Transverse colon (tissue), 4 donors: ENCODE measurements around the gene SNX1.

Source experiments
- CTCF ChIP-seq, 5 experiments: fragments of 200-600 bp in 3 of 5; fragments of 450-650 bp in 2 of 5; sonication (generic) in 3 of 5; IDR thresholded peaks; 1 replicate in 2 of 5; 2 replicates in 3 of 5; pipeline ENCODE4 v1.5.1; 2016 to 2017; ENCODE audit warnings: antibody characterized with exemption in 5 of 5, inconsistent platforms in 3 of 5, mild to moderate bottlenecking in 2 of 5, moderate library complexity in 1 of 5
- EP300 ChIP-seq: sonication (generic); formaldehyde crosslinking; IDR thresholded peaks from one replicate; pipeline ENCODE4 v1.6.1; 2017; ENCODE audit warnings: antibody characterized with exemption, low read depth
- POLR2A ChIP-seq: fragments of 450-650 bp; IDR thresholded peaks from one replicate; pipeline ENCODE4 v1.6.1; 2016; ENCODE audit warnings: antibody characterized with exemption, mild to moderate bottlenecking, moderate library complexity
- POLR2AphosphoS5 ChIP-seq, 3 donors: sonication (generic); formaldehyde crosslinking; IDR thresholded peaks; one replicate each; pipeline ENCODE4 v1.6.1; 2016; ENCODE audit warnings: antibody characterized with exemption in 3 of 3

- TF ChIP-seq POLR2AphosphoS5 (IDR thresholded peaks at IDR 0.05), result no peak
- no peak for TF ChIP-seq CTCF (IDR thresholded peaks at IDR 0.05)
- TF ChIP-seq EP300, result no peak
- no peak for TF ChIP-seq POLR2A
Measured at GRCh38 chr15:64136347-64136746, 40.6 kb downstream of the SNX1 start.
